OCI-LY1 (cell line): Measurements from ENCODE around the gene AQP7.
"Not testable (repeated sequence)": the region's sequence is repeated elsewhere in the genome, so short reads cannot be mapped to it uniquely, and the experiment has no call there.

Source experiments
- CTCF ChIP-seq: fragments of 200-600 bp; sonication (generic), shearing (Covaris generic); IDR thresholded peaks from 2 replicates; pipeline ENCODE4 v1.5.1; 2017; ENCODE audit warnings: mild to moderate bottlenecking, antibody characterized with exemption, low read length, moderate library complexity, mixed read lengths
- EZH2 ChIP-seq: fragments of 200-600 bp; sonication (generic), shearing (Covaris generic); IDR thresholded peaks from 2 replicates; pipeline ENCODE4 v1.8.0; 2017; ENCODE audit warnings: borderline replicate concordance, mixed run types, mild to moderate bottlenecking, antibody characterized with exemption, low read length, moderate library complexity, mixed read lengths

GRCh38 chr9:33385536-33385935, 16.8 kb downstream of the AQP7 start:
- TF ChIP-seq CTCF, EZH2: not testable (repeated sequence)
